Skeletal muscle tissue (tissue), 4 donors: ENCODE results near the gene NRTN. TPM values are rescaled to one million over a fixed set of nuclear protein-coding genes. Genes with fewer than 3 reads are reported as not detected.

Experiments
- H3K27ac ChIP-seq: one replicate; pipeline ENCODE4 v1.7.0; 2013; ENCODE audit warnings: mild to moderate bottlenecking, low read depth, low read length, inconsistent platforms
- H3K27me3 ChIP-seq, 3 donors: one replicate each; pipeline ENCODE4 v1.7.0; 2013; ENCODE audit warnings: low read length in 3 of 3; ENCODE audit not compliant: control insufficient read depth in 3 of 3, insufficient read depth in 3 of 3
- H3K36me3 ChIP-seq, 3 donors: one replicate each; pipeline ENCODE4 v1.7.0; 2013; ENCODE audit warnings: low read length in 3 of 3; ENCODE audit not compliant: control insufficient read depth in 3 of 3, insufficient read depth in 3 of 3
- H3K4me1 ChIP-seq, 3 donors: one replicate each; pipeline ENCODE4 v1.7.0; 2013; ENCODE audit warnings: low read length in 3 of 3, mild to moderate bottlenecking in 3 of 3; ENCODE audit not compliant: control insufficient read depth in 3 of 3, insufficient read depth in 3 of 3
- H3K4me3 ChIP-seq, 3 donors: one replicate each; pipeline ENCODE4 v1.7.0; 2013; ENCODE audit warnings: low read length in 3 of 3
- H3K9ac ChIP-seq, 3 donors: one replicate each; pipeline ENCODE4 v1.7.0; 2013; ENCODE audit warnings: low read length in 3 of 3, mild to moderate bottlenecking in 3 of 3, moderate library complexity in 2 of 3, low read depth in 1 of 3
- H3K9me3 ChIP-seq, 3 donors: one replicate each; pipeline ENCODE4 v1.7.0; 2013; ENCODE audit warnings: low read length in 3 of 3; ENCODE audit not compliant: control insufficient read depth in 3 of 3
- total RNA-seq: library from RNA; depleted of rRNA; stranded (reverse); fragments of >200 nt; gene quantifications from one replicate; pipeline ENCODE4 v1.2.3, GENCODE V29; 2014
- donor health status: Osteomylitis.

Gene NRTN
- total RNA-seq, 1 donor from 2014 or later = not detected

- Histone ChIP-seq H3K9ac (peak overlapping the region; percentile 81 to 98 (median 96)), H3K27ac (peak overlapping the region; percentile 99), H3K4me1 (peaks cover 7 to 12% (median 7%) of the 10 kb centered on the region in 3 donors), H3K9me3 (peaks cover 0 to 3% (median 0%) of the 10 kb centered on the region in 3 donors), H3K27me3 (no peaks in the 10 kb centered on the region), H3K4me3 (peak overlapping the region; percentile 98 to 99 (median 98)), H3K36me3 (peaks cover 42 to 48% (median 46%) of the 10 kb centered on the region in 3 donors)
Observed at GRCh38 chr19:5789886-5790558, 14.8 kb upstream of the NRTN start.

GRCh38 chr19:5790559-5791520 lies 14.0 kb upstream of the NRTN start, which contains the start of gene DUS3L:
Gene DUS3L, minus strand, starts transcription at chr19:5791163. Its CDS starts 22 bp downstream, at chr19:5791141.
- peaks cover 7 to 12% (median 7%) of the 10 kb centered on the region in 3 donors for H3K4me1 ChIP-seq
- H3K4me3 ChIP-seq = peak within 1 kb of the TSS; percentile 98 to 99 (median 98)
- H3K9ac ChIP-seq = peak within 1 kb of the TSS; percentile 96 to 98 (median 98)
- peaks cover 0 to 3% (median 0%) of the 10 kb centered on the region in 3 donors for H3K9me3 ChIP-seq
- peaks cover 38 to 41% (median 39%) of the 10 kb centered on the region in 3 donors for H3K36me3 ChIP-seq
- peaks cover 0 to 4% (median 0%) of the 10 kb centered on the region in 3 donors for H3K27me3 ChIP-seq
- peak within 1 kb of the TSS; percentile 99 for H3K27ac ChIP-seq

- Histone ChIP-seq H3K36me3 (peaks cover 25 to 27% (median 25%) of the 10 kb centered on the region in 3 donors), H3K9ac (no peak overlapping the region), H3K9me3 (peaks cover 0 to 3% (median 0%) of the 10 kb centered on the region in 3 donors), H3K27me3 (peaks cover 0 to 4% (median 0%) of the 10 kb centered on the region in 3 donors), H3K4me1 (peaks cover 7 to 12% (median 7%) of the 10 kb centered on the region in 3 donors), H3K27ac (no peak overlapping the region), H3K4me3 (no peak overlapping the region)
Observed at GRCh38 chr19:5792224-5792623, 12.6 kb upstream of the NRTN start.

- H3K9me3 ChIP-seq = peaks cover 0 to 3% (median 0%) of the 10 kb centered on the region in 3 donors
- peaks cover 0 to 8% (median 4%) of the 10 kb centered on the region in 3 donors for H3K27me3 ChIP-seq
- peaks cover 15 to 17% (median 16%) of the 10 kb centered on the region in 3 donors for H3K36me3 ChIP-seq
- H3K4me1 ChIP-seq = peaks cover 7 to 12% (median 7%) of the 10 kb centered on the region in 3 donors
- H3K27ac ChIP-seq = no peak overlapping the region
- no peak overlapping the region for H3K4me3 ChIP-seq
- H3K9ac ChIP-seq = no peak overlapping the region
Observed at GRCh38 chr19:5793188-5793587, 11.7 kb upstream of the NRTN start.

GRCh38 chr19:5795382-5795919 lies 9.4 kb upstream of the NRTN start:
- H3K4me3 ChIP-seq = no peak overlapping the region
- peaks cover 0 to 2% (median 0%) of the 10 kb centered on the region in 3 donors for H3K36me3 ChIP-seq
- no peak overlapping the region for H3K27ac ChIP-seq
- H3K27me3 ChIP-seq = peaks cover 3 to 22% (median 17%) of the 10 kb centered on the region in 3 donors
- H3K9me3 ChIP-seq = peaks cover 0 to 3% (median 0%) of the 10 kb centered on the region in 3 donors
- H3K9ac ChIP-seq = no peak overlapping the region
- H3K4me1 ChIP-seq = peaks cover 0 to 4% (median under 1%) of the 10 kb centered on the region in 3 donors

GRCh38 chr19:5798244-5798643 lies 6.6 kb upstream of the NRTN start:
- no peak overlapping the region for H3K4me3 ChIP-seq
- no peak overlapping the region for H3K27ac ChIP-seq
- H3K4me1 ChIP-seq = peaks cover 0 to under 1% (median 0%) of the 10 kb centered on the region in 3 donors
- H3K27me3 ChIP-seq = peaks cover 21 to 49% (median 41%) of the 10 kb centered on the region in 3 donors
- H3K9ac ChIP-seq = no peak overlapping the region
- H3K9me3 ChIP-seq = no peaks in the 10 kb centered on the region
- no peaks in the 10 kb centered on the region for H3K36me3 ChIP-seq

- H3K4me1 ChIP-seq = peaks cover 4 to 7% (median 5%) of the 10 kb centered on the region in 3 donors
Observed at GRCh38 chr19:5799247-5800241, 5.3 kb upstream of the NRTN start.

GRCh38 chr19:5800361-5801270 lies 4.3 kb upstream of the NRTN start:
- peaks cover 4 to 7% (median 5%) of the 10 kb centered on the region in 3 donors for H3K4me1 ChIP-seq
- H3K9ac ChIP-seq = no peak overlapping the region
- peaks cover 39 to 62% (median 56%) of the 10 kb centered on the region in 3 donors for H3K27me3 ChIP-seq
- H3K36me3 ChIP-seq = no peaks in the 10 kb centered on the region
- no peaks in the 10 kb centered on the region for H3K9me3 ChIP-seq
- no peak overlapping the region for H3K27ac ChIP-seq
- no peak overlapping the region for H3K4me3 ChIP-seq

More at GRCh38 chr19:5799247-5800241, 5.3 kb upstream of the NRTN start:
- H3K9me3 ChIP-seq = no peaks in the 10 kb centered on the region
- H3K27me3 ChIP-seq = peaks cover 34 to 62% (median 53%) of the 10 kb centered on the region in 3 donors
- no peak overlapping the region for H3K9ac ChIP-seq
- no peak overlapping the region for H3K4me3 ChIP-seq
- H3K27ac ChIP-seq = no peak overlapping the region
- H3K36me3 ChIP-seq = no peaks in the 10 kb centered on the region
